GM13976 (cell line): Measurements from ENCODE around the gene CENPV.
"Not testable (repeated sequence)": the region's sequence is repeated elsewhere in the genome, so short reads cannot be mapped to it uniquely, and the experiment has no call there.

Experiments used
- DNase-seq: peaks from one replicate; pipeline ENCODE4 v3.0.0; 2012; ENCODE audit warnings: low spot score
- CTCF ChIP-seq: IDR thresholded peaks from 2 replicates; pipeline ENCODE4 v1.5.1; 2012; ENCODE audit warnings: borderline replicate concordance, mild to moderate bottlenecking; ENCODE audit not compliant: insufficient read depth; ENCODE audit errors: extremely low read depth, missing control alignments, control extremely low read depth
- in situ Hi-C: fragments of 300-500 bp; cut with MboI; formaldehyde crosslinking; loops from one replicate; pipeline ENCODE4 v1.12.0; 2022; ENCODE audit warnings: low sequenced_read_pairs, mixed read lengths, inconsistent platforms; ENCODE audit not compliant: unreplicated experiment

Gene CENPV

GRCh38 chr17:16353317-16354174 lies at the start of gene CENPV:
Gene CENPV (minus strand): TSS chr17:16353469. CDS start chr17:16353436, 33 bp downstream.
- peak; percentile 52 for TF ChIP-seq CTCF
- peak; percentile 87 for DNase-seq
- in situ Hi-C loops: no loop called here

GRCh38 chr17:16398270-16399267 lies 45.3 kb upstream of the CENPV start:
- in situ Hi-C loops: no loop called here
- no peak for DNase-seq
- TF ChIP-seq CTCF: no peak

- DNase-seq, in situ Hi-C loops: not testable (repeated sequence)
Measured at GRCh38 chr17:16396693-16397092, 43.4 kb upstream of the CENPV start.

DNA sequence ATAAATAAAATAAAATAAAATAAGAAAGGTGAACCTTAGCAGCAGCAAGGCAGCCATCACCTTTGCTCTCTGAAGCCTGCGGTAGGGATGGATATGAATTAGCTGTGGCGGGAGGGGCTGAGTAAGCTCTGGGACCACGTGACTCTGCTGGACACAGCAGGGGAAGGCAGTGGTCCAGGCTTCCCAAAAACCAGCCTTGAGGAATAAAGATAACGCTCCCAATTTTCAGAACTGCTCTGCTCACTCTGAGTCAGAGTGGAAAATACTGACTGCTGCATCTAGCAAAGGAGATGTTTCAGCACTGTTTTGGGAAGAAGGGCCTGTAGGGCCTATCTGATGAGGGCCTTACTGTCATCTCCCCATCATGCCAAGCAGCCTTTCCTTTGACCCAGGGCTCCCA lies 42.6 kb upstream of the CENPV start:
- in situ Hi-C loops: not testable (repeated sequence)

GRCh38 chr17:16392491-16392890 lies 39.2 kb upstream of the CENPV start:
- in situ Hi-C loops, DNase-seq: not testable (repeated sequence)

More for the DNA sequence above, 42.6 kb upstream of the CENPV start:
- not testable (repeated sequence) for DNase-seq

GRCh38 chr17:16391451-16391850 lies 38.2 kb upstream of the CENPV start:
- in situ Hi-C loops: no loop called here
- TF ChIP-seq CTCF: no peak
- DNase-seq: no peak

- DNase-seq, in situ Hi-C loops: not testable (repeated sequence)
Measured at GRCh38 chr17:16386126-16386507, 32.8 kb upstream of the CENPV start.

GRCh38 chr17:16384557-16384956 lies 31.3 kb upstream of the CENPV start:
- in situ Hi-C loops: no loop called here
- TF ChIP-seq CTCF: no peak
- no peak for DNase-seq
